Stimulated activated CD4-positive, alpha-beta T cell treated with anti-CD3 and anti-CD28 coated beads, Interleukin-1b, Interleukin-23, amount 100 ng/mL, for 1 hour (primary cell): ENCODE measurements around the gene ADAMTS5.

Experiments used
- DNase-seq, 2 donors: peaks; one replicate each; pipeline ENCODE4 v3.0.0-alpha.2; 2020; ENCODE audit warnings: low read depth in 2 of 2

The ADAMTS5 gene

GRCh38 chr21:26967062-26967913 is at the start of gene ADAMTS5:
Gene ADAMTS5, minus strand, starts transcription at chr21:26967088. Its CDS starts 697 bp downstream, at chr21:26966391.
- DNase-seq = no peak

GRCh38 chr21:27001526-27001925 is 34.6 kb upstream of the ADAMTS5 start:
- DNase-seq = no peak

- no peak for DNase-seq
Observed at GRCh38 chr21:26983576-26983975, 16.7 kb upstream of the ADAMTS5 start.

GRCh38 chr21:26982767-26983166 is 15.9 kb upstream of the ADAMTS5 start:
- no peak for DNase-seq

- DNase-seq = no peak
Observed at GRCh38 chr21:26977746-26978145, 10.9 kb upstream of the ADAMTS5 start.

GRCh38 chr21:26973226-26973625 is 6.3 kb upstream of the ADAMTS5 start:
- DNase-seq = no peak

- no peak for DNase-seq
Observed at GRCh38 chr21:26972192-26972591, 5.3 kb upstream of the ADAMTS5 start.

GRCh38 chr21:26969971-26970725 is 3.3 kb upstream of the ADAMTS5 start:
- DNase-seq = no peak

- no peak for DNase-seq
Observed at GRCh38 chr21:26966649-26967061, 233 bp downstream of the ADAMTS5 start.

- no peak for DNase-seq
Observed at GRCh38 chr21:26965907-26966581, 844 bp downstream of the ADAMTS5 start.

GRCh38 chr21:26965040-26965906 is 1.6 kb downstream of the ADAMTS5 start:
- no peak for DNase-seq

GRCh38 chr21:26964170-26964778 is 2.6 kb downstream of the ADAMTS5 start:
- DNase-seq = no peak

- DNase-seq = no peak
Observed at GRCh38 chr21:26962621-26963181, 4.2 kb downstream of the ADAMTS5 start.

- no peak for DNase-seq
Observed at GRCh38 chr21:26961698-26962097, 5.2 kb downstream of the ADAMTS5 start.

- no peak for DNase-seq
Observed at GRCh38 chr21:26958788-26959187, 8.1 kb downstream of the ADAMTS5 start.

- no peak for DNase-seq
Observed at GRCh38 chr21:26956813-26957212, 10.1 kb downstream of the ADAMTS5 start.

GRCh38 chr21:26956216-26956615 is 10.7 kb downstream of the ADAMTS5 start:
- DNase-seq = no peak

GRCh38 chr21:26954662-26955121 is 12.2 kb downstream of the ADAMTS5 start:
- DNase-seq = no peak

GRCh38 chr21:26952374-26953066 is 14.4 kb downstream of the ADAMTS5 start:
- no peak for DNase-seq

- DNase-seq = no peak
Observed at GRCh38 chr21:26949830-26950229, 17.1 kb downstream of the ADAMTS5 start.
